Measurements from ENCODE around the gene BCAR3.
"Not testable (repeated sequence)": the region's sequence is repeated elsewhere in the genome, so short reads cannot be mapped to it uniquely, and the experiment has no call there.

The BCAR3 gene

DNA sequence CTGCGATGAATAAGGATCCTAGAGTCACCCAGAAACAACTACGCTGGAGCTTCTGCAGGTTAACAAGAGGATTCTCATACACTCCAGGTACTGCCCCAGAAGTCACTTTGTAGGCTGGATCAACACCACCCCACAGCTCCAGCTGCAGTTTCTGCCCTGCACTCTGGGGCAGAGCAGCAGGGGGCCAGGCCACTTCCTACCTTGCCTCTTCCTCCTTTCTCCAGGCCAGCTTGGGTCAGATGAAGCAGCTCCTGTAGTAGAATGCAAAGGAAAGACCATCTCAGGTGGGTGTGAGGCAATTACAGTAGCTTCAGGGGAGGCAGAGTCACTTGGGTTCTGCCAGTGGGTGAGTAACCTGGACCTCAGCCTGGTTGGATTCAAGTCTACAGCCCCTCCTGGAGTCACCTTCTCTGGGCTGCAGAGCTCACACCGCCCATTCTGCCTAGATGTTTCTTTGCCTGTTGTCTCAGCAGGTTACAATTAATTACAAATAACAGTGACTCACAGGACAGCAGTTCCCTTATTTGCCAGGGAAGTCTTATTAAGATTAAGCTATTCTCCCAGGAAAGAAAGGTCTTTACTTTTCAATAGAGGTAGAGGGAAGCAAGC, 24.4 kb upstream of the BCAR3 start:
- no peak for DNase-seq (ENCODE audit: low read depth)

GRCh38 chr1:93704052-93704451, 22.4 kb upstream of the BCAR3 start:
- DNase-seq (ENCODE audit: low read depth), result no peak

DNA sequence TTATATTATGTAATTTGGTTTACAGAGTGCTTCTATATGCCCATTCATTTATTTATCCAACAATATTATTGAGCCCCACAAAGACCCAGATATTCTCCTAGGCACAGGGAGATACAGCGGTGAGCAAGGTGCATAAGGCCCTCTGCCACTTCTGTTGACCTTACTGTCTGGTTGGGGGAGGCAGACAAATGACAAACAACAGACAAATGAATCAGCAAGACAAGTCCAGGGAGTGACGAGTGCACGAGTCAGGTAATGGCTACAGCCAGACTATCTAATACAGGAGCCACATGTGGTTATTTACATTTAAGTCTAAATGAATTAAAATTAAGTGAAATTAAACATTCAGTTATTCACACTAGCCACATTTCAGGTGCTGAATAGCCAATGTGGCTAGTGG, 22.0 kb upstream of the BCAR3 start:
- no peak for DNase-seq (ENCODE audit: low read depth)

DNA sequence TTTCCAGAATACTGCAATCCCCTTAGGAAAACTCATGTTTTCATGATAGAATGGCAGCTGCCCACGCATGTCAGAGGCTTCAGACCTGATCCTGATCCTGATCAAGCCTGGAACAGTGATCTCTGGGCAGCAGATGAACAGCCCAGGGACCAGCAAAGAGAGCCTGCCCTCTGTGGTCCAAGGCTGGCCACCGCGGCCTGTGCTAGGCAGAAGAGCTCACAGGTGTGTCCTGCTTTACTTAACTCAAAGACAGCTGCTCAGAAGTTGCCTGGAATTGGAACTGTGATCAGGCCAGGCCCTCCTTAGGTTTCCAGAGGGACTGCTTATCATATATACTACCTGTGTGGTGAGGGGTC, 21.2 kb upstream of the BCAR3 start:
- no peak for DNase-seq (ENCODE audit: low read depth)

- DNase-seq (ENCODE audit: low read depth), result no peak
Observed at GRCh38 chr1:93702111-93702827, 20.6 kb upstream of the BCAR3 start.

DNA sequence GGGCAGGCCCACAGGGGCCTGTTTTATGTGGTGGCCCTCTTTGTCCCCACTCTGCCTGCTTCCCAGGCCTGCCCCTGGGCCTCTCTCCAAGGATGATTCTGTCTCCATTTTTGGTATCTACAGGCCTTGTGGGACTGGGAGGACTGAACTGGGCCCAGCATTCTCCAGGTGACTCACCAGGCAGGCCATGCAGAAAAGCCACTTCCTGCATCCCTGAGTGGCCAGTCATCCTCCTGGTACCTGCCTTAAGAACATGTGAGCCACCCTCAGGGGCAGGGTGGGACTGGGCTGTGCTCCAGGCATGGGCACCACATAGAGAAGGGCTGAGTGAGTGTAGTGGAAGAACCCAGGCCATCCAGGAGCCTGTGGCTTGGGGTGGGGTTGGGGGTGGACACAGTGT, 20.0 kb upstream of the BCAR3 start:
- no peak for DNase-seq (ENCODE audit: low read depth)

- DNase-seq (ENCODE audit: low read depth), result no peak
Observed at GRCh38 chr1:93700532-93701469, 19.2 kb upstream of the BCAR3 start.

- no peak for DNase-seq (ENCODE audit: low read depth)
Observed at GRCh38 chr1:93699503-93700168, 18.0 kb upstream of the BCAR3 start.

DNA sequence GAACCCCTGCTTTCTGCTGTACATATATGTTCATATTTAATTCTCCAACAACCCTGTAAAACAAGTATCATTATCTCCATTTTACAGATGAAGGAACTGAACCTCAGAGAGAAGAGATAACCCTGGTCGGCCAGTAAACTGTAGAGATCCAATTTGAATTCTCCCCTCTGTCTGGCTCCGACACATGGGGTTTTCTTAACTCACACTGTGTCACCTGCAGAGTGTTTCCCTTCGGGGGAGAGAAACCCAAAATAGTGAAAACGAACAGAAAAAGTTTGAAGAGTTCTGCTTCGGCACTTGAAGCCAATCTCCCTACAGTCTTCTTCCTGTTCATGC, 17.4 kb upstream of the BCAR3 start:
- no peak for DNase-seq (ENCODE audit: low read depth)

- no peak for DNase-seq (ENCODE audit: low read depth)
Observed at GRCh38 chr1:93698329-93699048, 16.9 kb upstream of the BCAR3 start.

DNA sequence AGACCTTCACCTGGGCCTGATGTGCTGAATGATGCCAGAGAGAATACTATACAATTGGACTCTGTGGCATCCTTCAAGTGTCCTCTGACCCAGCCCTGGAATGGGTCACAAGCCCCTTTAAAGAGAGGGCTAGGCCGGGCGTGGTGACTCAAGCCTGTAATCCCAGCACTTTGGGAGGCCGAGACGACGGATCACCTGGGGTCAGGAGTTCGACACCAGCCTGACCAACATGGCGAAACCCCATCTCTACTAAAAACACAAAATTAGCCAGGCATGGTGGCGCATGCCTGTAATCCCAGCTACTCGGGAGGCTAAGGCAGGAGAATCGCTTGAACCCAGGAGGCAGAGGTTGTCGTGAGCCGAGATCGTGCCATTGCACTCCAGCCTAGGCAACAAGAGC, 15.9 kb upstream of the BCAR3 start:
- DNase-seq (ENCODE audit: low read depth), result not testable (repeated sequence)

GRCh38 chr1:93695411-93696005, 13.9 kb upstream of the BCAR3 start:
- DNase-seq (ENCODE audit: low read depth), result no peak

- DNase-seq (ENCODE audit: low read depth), result no peak
Observed at GRCh38 chr1:93694819-93695218, 13.2 kb upstream of the BCAR3 start.

GRCh38 chr1:93694039-93694438, 12.4 kb upstream of the BCAR3 start:
- DNase-seq (ENCODE audit: low read depth), result no peak

GRCh38 chr1:93692983-93693591, 11.4 kb upstream of the BCAR3 start:
- DNase-seq (ENCODE audit: low read depth), result no peak

- DNase-seq (ENCODE audit: low read depth), result no peak
Observed at GRCh38 chr1:93692451-93692861, 10.8 kb upstream of the BCAR3 start.

DNA sequence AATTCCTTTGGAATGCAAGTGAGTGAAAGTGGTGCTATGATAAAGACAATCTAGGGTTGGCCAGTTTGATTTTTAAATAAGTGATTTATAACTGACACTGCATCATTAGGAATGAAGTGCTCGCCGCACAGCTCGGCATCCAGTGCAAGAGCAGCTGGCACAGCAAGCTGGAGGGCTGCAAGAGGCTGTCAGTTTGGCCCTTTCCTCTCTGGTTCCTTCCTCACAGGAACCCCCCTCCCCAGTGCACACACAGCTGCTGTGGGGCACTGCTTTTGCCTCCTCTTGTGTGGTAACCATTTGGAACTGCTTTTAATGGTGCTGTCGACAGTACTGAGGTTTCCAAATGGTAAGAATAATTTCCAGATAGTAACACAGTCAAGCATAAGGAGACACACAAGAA, 10.4 kb upstream of the BCAR3 start:
- DNase-seq (ENCODE audit: low read depth), result no peak

GRCh38 chr1:93690921-93691789, 9.5 kb upstream of the BCAR3 start:
- DNase-seq (ENCODE audit: low read depth), result no peak

DNA sequence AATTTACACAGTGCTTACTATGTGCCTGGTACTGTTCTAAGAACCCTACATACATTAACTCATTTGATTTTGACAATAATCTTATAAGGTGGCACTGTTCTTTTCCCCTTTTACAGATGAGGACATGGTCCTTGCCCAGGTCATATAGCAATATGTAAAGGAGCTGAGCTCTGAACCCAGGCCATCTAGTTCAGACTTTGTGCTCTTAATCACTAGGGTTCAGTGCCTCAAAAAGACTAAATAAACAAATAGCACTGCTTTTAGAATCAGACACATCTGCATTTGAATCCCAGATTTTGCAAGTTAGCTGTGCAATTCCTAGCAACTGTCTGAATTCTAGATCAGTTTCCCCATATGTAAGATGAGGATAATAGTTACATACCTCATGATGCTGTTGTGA, 8.7 kb upstream of the BCAR3 start:
- no peak for DNase-seq (ENCODE audit: low read depth)
